ENCODE data around the gene IL4R. TPM values are rescaled to one million over a fixed set of nuclear protein-coding genes. Genes with fewer than 3 reads are reported as not detected.
"Not testable (repeated sequence)": the region's sequence is repeated elsewhere in the genome, so short reads cannot be mapped to it uniquely, and the experiment has no call there.

IL4R gene
- total RNA-seq, 1 donor from 2014 or later, result 12.3 TPM

DNA sequence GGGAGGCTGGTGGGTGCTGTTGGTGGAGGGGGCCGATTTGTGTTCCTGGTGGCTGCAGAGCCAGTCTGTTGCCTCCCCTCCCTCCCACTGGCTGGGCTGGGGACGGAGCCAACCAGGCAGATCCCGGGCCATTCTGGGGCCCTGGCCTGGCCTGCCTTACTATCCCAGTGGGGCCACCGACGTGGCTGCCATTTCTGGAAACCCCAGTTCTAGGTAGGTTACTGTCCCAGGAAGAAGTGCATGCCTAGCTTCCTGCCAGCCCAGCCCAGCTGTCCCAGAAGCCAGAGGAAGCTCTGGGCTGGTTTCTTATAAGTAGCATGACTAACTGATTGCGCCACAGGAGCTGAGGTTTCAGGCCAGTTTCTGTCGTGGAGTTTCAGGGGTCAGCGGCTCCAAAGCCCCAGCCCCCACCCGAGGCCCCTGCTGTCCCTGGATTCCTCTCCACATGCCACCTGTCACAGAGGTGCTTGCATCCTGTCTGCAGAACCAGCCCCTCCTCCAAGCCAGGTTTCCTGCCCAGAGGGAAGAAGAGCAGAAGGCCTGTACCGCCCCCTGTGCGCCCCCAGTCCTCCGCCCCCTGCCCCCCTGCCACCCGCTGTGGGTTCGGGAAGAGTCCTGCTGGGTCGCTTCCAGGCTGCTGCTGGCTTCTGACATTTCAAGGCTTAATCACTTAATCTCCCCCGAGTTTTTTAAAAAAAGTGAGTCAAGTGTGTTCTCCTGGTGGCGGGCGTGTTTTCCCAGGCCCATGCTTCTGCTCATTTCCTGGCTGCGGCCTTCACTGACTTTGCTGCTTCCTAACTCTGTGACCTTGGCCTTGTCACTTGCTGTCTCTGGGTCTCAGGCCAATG is 13.2 kb downstream of the IL4R start:
- Mint-ChIP-seq H3K36me3 (no peaks in the 10 kb centered on the region), H3K27me3 (no peaks in the 10 kb centered on the region), H3K27ac (peak overlapping the region; percentile 84), H3K4me3 (peak overlapping the region; percentile 58), H3K9me3 (no peaks in the 10 kb centered on the region), H3K4me1 (ENCODE audit: unreplicated experiment) (peaks cover 19% of the 10 kb centered on the region)
- no peak for DNase-seq (ENCODE audit: extremely low spot score, unreplicated experiment)
- TF ChIP-seq, protein P1, sequence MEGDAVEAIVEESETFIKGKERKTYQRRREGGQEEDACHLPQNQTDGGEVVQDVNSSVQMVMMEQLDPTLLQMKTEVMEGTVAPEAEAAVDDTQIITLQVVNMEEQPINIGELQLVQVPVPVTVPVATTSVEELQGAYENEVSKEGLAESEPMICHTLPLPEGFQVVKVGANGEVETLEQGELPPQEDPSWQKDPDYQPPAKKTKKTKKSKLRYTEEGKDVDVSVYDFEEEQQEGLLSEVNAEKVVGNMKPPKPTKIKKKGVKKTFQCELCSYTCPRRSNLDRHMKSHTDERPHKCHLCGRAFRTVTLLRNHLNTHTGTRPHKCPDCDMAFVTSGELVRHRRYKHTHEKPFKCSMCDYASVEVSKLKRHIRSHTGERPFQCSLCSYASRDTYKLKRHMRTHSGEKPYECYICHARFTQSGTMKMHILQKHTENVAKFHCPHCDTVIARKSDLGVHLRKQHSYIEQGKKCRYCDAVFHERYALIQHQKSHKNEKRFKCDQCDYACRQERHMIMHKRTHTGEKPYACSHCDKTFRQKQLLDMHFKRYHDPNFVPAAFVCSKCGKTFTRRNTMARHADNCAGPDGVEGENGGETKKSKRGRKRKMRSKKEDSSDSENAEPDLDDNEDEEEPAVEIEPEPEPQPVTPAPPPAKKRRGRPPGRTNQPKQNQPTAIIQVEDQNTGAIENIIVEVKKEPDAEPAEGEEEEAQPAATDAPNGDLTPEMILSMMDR (conservative IDR thresholded peaks at IDR 0.05), result no peak

DNA sequence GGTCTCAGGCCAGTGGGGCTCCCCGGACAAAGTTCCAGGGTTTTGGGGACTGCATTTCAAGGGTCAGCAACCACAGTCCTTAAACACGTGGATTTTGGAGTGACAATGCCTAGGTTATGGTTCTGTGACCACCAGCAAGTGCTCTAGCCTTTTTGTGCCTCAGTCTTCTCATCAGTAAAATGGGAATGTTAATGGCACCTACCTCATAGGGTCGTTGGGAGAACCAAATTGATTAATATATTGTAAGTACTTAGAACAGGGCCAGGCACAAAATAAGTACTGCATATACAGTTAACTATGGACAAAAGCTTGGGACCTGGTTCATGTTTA is 13.8 kb downstream of the IL4R start:
- peaks cover 19% of the 10 kb centered on the region for H3K4me1 Mint-ChIP-seq (ENCODE audit: unreplicated experiment)
- H3K27me3 Mint-ChIP-seq, result no peaks in the 10 kb centered on the region
- no peaks in the 10 kb centered on the region for H3K9me3 Mint-ChIP-seq
- TF ChIP-seq, protein P1 (conservative IDR thresholded peaks at IDR 0.05), result no peak
- H3K4me3 Mint-ChIP-seq, result peak overlapping the region; percentile 11
- H3K27ac Mint-ChIP-seq, result peak overlapping the region; percentile 84
- no peak for DNase-seq (ENCODE audit: extremely low spot score, unreplicated experiment)
- no peaks in the 10 kb centered on the region for H3K36me3 Mint-ChIP-seq

DNA sequence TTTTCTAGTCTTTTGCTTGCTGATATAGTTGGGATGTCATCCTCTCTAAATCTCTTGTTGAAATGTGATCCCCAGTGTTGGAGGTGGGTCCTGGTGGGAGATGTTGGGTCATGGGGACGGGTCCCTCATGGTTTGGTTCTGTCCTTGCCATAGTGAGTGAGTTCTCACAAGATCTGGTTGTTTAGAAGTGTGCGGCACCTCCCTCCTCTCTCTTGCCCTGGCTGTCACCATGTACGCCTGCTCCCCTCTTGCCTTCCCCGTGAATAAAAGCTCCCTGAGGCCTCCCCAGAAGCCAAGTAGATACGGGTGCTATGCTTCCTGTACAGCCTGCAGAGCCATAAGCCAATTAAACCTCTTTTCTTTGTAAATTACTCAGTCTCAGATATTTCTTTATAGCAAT is 15.2 kb downstream of the IL4R start:
- no peak for DNase-seq (ENCODE audit: extremely low spot score, unreplicated experiment)
- Mint-ChIP-seq H3K36me3 (no peaks in the 10 kb centered on the region), H3K4me3 (no peak overlapping the region), H3K9me3 (no peaks in the 10 kb centered on the region), H3K27ac (peak overlapping the region; percentile 8), H3K27me3 (no peaks in the 10 kb centered on the region), H3K4me1 (ENCODE audit: unreplicated experiment) (peaks cover 19% of the 10 kb centered on the region)
- TF ChIP-seq, protein P1 (conservative IDR thresholded peaks at IDR 0.05), result no peak

DNA sequence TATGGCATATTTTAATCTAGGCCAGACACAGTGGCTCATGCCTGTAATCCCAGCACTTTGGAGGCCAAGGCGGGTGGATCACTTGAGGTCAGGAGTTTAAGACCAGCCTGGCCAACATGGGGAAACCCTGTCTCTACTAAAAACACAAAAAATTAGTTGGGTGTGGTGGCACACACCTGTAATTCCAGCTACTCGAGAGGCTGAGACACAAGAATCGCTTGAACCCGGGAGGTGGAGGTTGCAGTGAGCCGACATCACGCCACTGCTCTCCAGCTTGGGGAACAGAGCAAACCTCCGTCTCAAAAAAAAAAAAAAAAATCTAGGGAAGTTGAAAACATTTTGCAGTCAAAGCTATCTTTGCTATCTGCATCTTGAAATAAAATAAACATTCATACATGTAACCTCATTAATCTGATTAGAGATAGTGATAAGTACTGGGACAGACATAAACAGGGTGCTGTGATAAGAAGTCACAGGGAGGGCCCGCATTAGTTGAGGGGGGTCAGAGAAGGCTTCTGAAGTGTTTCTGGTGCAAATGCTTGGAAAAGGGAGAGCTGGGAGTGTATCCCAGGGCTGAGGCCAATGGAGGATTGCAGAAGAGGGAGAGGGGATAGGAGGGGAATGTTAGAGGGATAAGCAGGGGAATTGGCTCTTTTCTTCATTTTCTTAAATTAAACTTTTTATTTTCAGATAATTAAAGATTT is 15.8 kb downstream of the IL4R start:
- H3K27ac Mint-ChIP-seq, result peak overlapping the region; percentile 29
- H3K36me3 Mint-ChIP-seq; H3K27me3 Mint-ChIP-seq; H3K4me3 Mint-ChIP-seq; H3K9me3 Mint-ChIP-seq; DNase-seq (ENCODE audit: extremely low spot score, unreplicated experiment): not testable (repeated sequence)
- peaks cover 19% of the 10 kb centered on the region for H3K4me1 Mint-ChIP-seq (ENCODE audit: unreplicated experiment)

DNA sequence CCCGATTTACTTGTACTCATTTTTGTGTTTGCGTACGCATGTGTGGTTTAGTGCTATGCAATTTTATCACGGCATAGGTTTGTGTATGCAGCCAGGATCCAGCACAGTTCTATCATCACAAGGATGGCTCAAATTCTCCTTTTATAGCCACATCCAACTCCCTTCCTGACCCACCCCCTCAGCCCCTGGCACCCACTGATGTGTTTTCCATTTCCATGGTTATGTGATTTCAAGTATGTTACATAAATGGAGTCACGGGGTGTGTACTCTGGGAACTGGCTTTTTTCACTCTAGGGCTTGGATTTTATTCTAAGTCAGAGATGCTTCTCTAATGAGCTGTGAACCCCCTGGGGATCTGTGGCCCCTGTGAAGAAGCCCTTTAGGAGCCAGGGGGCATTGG is 16.8 kb downstream of the IL4R start:
- TF ChIP-seq, protein P1 (conservative IDR thresholded peaks at IDR 0.05), result no peak
- no peak for DNase-seq (ENCODE audit: extremely low spot score, unreplicated experiment)
- Mint-ChIP-seq H3K27me3 (no peaks in the 10 kb centered on the region), H3K27ac (no peak overlapping the region), H3K36me3 (no peaks in the 10 kb centered on the region), H3K4me3 (no peak overlapping the region), H3K9me3 (no peaks in the 10 kb centered on the region), H3K4me1 (ENCODE audit: unreplicated experiment) (peaks cover 19% of the 10 kb centered on the region)

DNA sequence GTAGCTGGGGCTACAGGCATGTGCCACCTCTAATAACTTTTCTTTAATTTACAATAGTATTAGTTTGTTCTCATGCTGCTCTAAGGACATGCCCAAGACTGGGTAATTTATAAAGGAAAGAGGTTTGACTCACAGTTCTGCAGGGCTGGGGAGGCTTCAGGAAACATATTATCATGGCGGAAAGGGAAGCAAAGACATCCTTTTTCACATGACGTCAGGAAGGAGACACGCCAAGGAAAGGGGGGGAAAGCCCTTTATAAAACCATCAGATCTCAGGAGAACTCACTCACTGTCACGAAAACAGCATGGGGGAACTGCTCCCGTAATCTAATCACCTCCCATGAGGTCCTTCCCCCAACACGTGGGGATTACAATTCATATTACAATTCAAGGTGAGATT is 18.3 kb downstream of the IL4R start:
- Mint-ChIP-seq H3K9me3 (no peaks in the 10 kb centered on the region), H3K4me1 (ENCODE audit: unreplicated experiment) (peaks cover 11% of the 10 kb centered on the region), H3K27ac (no peak overlapping the region), H3K36me3 (no peaks in the 10 kb centered on the region), H3K4me3 (no peak overlapping the region), H3K27me3 (no peaks in the 10 kb centered on the region)
- DNase-seq (ENCODE audit: extremely low spot score, unreplicated experiment), result no peak
- TF ChIP-seq, protein P1 (conservative IDR thresholded peaks at IDR 0.05), result no peak

All from type B pancreatic cell (in vitro differentiated cells).